HEK293T (cell line): Measurements from ENCODE around the gene CCDC102A.

Experiments
- BHLHE40 ChIP-seq: fragments of 450-650 bp; IDR thresholded peaks from 2 replicates; pipeline ENCODE4 v1.6.1; 2016; ENCODE audit warnings: mild to moderate bottlenecking, moderate library complexity, borderline replicate concordance
- FOXK2 ChIP-seq: fragments of 450-650 bp; IDR thresholded peaks from 2 replicates; pipeline ENCODE4 v1.6.1; 2016; ENCODE audit warnings: mild to moderate bottlenecking
- LEF1 ChIP-seq: fragments of 450-650 bp; IDR thresholded peaks from 2 replicates; pipeline ENCODE4 v1.6.1; 2017; ENCODE audit warnings: mild to moderate bottlenecking, borderline replicate concordance
- ZNF384 ChIP-seq: fragments of 450-650 bp; IDR thresholded peaks from 2 replicates; pipeline ENCODE4 v1.6.1; 2016

DNA sequence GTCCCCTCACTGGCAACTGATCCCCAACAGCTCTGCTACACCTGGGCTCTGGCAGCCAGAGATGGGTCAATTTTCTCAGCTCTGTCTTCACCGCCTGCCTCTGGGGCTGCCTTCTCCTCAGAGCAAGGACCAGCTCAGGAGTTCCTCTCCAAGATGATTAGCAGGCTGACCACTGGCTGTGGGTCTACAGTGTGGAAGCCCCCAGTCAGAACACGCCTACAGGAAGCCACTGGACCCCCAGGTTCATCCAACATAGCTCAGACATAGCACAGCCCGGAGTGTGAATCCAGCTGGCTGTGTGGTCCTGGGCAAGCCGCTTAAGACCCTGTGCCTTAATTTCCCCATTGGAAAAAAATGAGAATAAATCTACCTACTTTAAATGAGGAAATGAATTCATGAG, 55.0 kb downstream of the CCDC102A start:
- TF ChIP-seq ZNF384 (no peak), BHLHE40 (no peak), FOXK2 (no peak), LEF1 (no peak)
